NB4 (cell line): Measurements from ENCODE around the gene GOLT1A.

ENCODE experiments used
- CTCF ChIP-seq: IDR thresholded peaks from one replicate; pipeline ENCODE4 v1.5.1; 2012; ENCODE audit warnings: low read depth, low read length
- MYC ChIP-seq: IDR thresholded peaks from 2 replicates; pipeline ENCODE4 v1.6.1; 2011; ENCODE audit warnings: low read depth, low read length
- POLR2A ChIP-seq: IDR thresholded peaks from 2 replicates; pipeline ENCODE4 v1.6.1; 2011; ENCODE audit warnings: mild to moderate bottlenecking; ENCODE audit not compliant: insufficient read length; ENCODE audit errors: extremely low read depth

GRCh38 chr1:204191456-204191855 lies 22.3 kb downstream of the GOLT1A start:
- no peak for TF ChIP-seq CTCF
- no peak for TF ChIP-seq POLR2A
- TF ChIP-seq MYC = no peak
